SK-N-MC (cell line): Measurements from ENCODE around the gene PTGS1.

Source experiments
- EZH2 ChIP-seq: fragments of 200-600 bp; sonication (generic); IDR thresholded peaks from one replicate; pipeline ENCODE4 v1.6.1; 2017; ENCODE audit warnings: antibody characterized with exemption
- POLR2AphosphoS5 ChIP-seq: IDR thresholded peaks from 2 replicates; pipeline ENCODE4 v1.6.1; 2012; ENCODE audit warnings: mild to moderate bottlenecking, low read depth, low read length, borderline replicate concordance

GRCh38 chr9:122378236-122378635 is 7.4 kb downstream of the PTGS1 start:
- TF ChIP-seq POLR2AphosphoS5 (no peak), EZH2 (no peak)
